GM23338 (cell line): ENCODE results near the gene LYZL2. TPM values are rescaled to one million over a fixed set of nuclear protein-coding genes. Genes with fewer than 3 reads are reported as not detected.

ENCODE experiments used
- ATAC-seq: fragments of 200-7000 bp; cut with Tn5 transposase; 3 replicates; pipeline ENCODE4 v1.9.1; 2020
- DNase-seq: peaks from one replicate; pipeline ENCODE4 v3.0.0-alpha.2; 2015; ENCODE audit warnings: low spot score
- H2AFZ ChIP-seq: fragments of 200-600 bp; sonication (generic); 2 replicates; pipeline ENCODE4 v1.8.0; 2016; ENCODE audit warnings: antibody characterized with exemption, mild to moderate bottlenecking, moderate library complexity
- H3F3A ChIP-seq: fragments of 200-600 bp; sonication (generic); replicated peaks from 2 replicates; pipeline ENCODE4 v1.8.0; 2017; ENCODE audit warnings: antibody characterized with exemption, mixed run types, low read depth
- H3K27ac ChIP-seq: fragments of 200-600 bp; sonication (generic); 2 replicates; pipeline ENCODE4 v1.6.1; 2016; ENCODE audit warnings: low read depth
- H3K27me3 ChIP-seq: fragments of 200-600 bp; sonication (generic); 2 replicates; pipeline ENCODE4 v1.8.0; 2016; ENCODE audit warnings: mild to moderate bottlenecking, mixed run types, moderate library complexity; ENCODE audit not compliant: insufficient read depth
- H3K36me3 ChIP-seq: fragments of 200-600 bp; sonication (generic); 2 replicates; pipeline ENCODE4 v1.8.0; 2016; ENCODE audit warnings: mild to moderate bottlenecking; ENCODE audit not compliant: insufficient read depth
- H3K4me1 ChIP-seq: fragments of 200-600 bp; sonication (generic); 2 replicates; pipeline ENCODE4 v1.8.0; 2016; ENCODE audit warnings: mild to moderate bottlenecking, moderate library complexity; ENCODE audit not compliant: insufficient read depth
- H3K4me2 ChIP-seq: fragments of 200-600 bp; sonication (generic); 2 replicates; pipeline ENCODE4 v1.7.1; 2017; ENCODE audit warnings: mixed run types
- H3K4me3 ChIP-seq: fragments of 200-600 bp; sonication (generic); 2 replicates; pipeline ENCODE4 v1.6.1; 2016; ENCODE audit warnings: mixed run types
- H3K79me2 ChIP-seq: fragments of 200-600 bp; sonication (generic); replicated peaks from 2 replicates; pipeline ENCODE4 v1.8.0; 2017; ENCODE audit warnings: mild to moderate bottlenecking; ENCODE audit not compliant: insufficient read depth
- H3K9me2 ChIP-seq: fragments of 200-600 bp; sonication (generic); 2 replicates; pipeline ENCODE4 v1.8.0; 2017; ENCODE audit not compliant: insufficient read depth
- H4K20me1 ChIP-seq: fragments of 200-600 bp; sonication (generic); replicated peaks from 2 replicates; pipeline ENCODE4 v1.8.0; 2017; ENCODE audit warnings: mild to moderate bottlenecking; ENCODE audit not compliant: insufficient read depth
- H3K27ac Mint-ChIP-seq: 2 replicates; pipeline ENCODE4 v1.8.0; 2020; ENCODE audit warnings: inconsistent platforms, mild to moderate bottlenecking, moderate library complexity, mixed read lengths
- H3K27me3 Mint-ChIP-seq: 3 replicates; pipeline ENCODE4 v1.8.0; 2022; ENCODE audit warnings: low read depth, mild to moderate bottlenecking, moderate library complexity, mixed read lengths, inconsistent platforms; ENCODE audit not compliant: insufficient read depth, poor library complexity
- H3K36me3 Mint-ChIP-seq: 3 replicates; pipeline ENCODE4 v1.8.0; 2021; ENCODE audit warnings: low read depth, mild to moderate bottlenecking, inconsistent platforms, moderate library complexity, mixed read lengths
- H3K4me1 Mint-ChIP-seq: 3 replicates; pipeline ENCODE4 v1.8.0; 2020; ENCODE audit warnings: mild to moderate bottlenecking, inconsistent platforms, mixed read lengths
- H3K4me3 Mint-ChIP-seq: 3 replicates; pipeline ENCODE4 v1.8.0; 2021; ENCODE audit warnings: moderate library complexity, mild to moderate bottlenecking, inconsistent platforms, mixed read lengths
- H3K9me3 Mint-ChIP-seq: 3 replicates; pipeline ENCODE4 v1.8.0; 2020; ENCODE audit warnings: moderate library complexity, mild to moderate bottlenecking, inconsistent platforms, mixed read lengths
- CREB1 ChIP-seq: fragments of 250-450 bp; sonication (Bioruptor Pico); IDR thresholded peaks from 2 replicates; pipeline ENCODE4 v1.5.0; 2020; ENCODE audit warnings: low read depth, mild to moderate bottlenecking, moderate library complexity
- CTCF ChIP-seq, 2 experiments: fragments of 200-600 bp in 1 of 2; sonication (generic) in 1 of 2; conservative IDR thresholded peaks; 2 replicates each; pipeline versions ENCODE4 v1.5.1 to v1.6.1; 2016 to 2017; ENCODE audit warnings: antibody characterized with exemption in 2 of 2, low read depth in 2 of 2, mild to moderate bottlenecking in 2 of 2, moderate library complexity in 1 of 2
- EZH2 ChIP-seq: fragments of 200-600 bp; sonication (generic); IDR thresholded peaks from one replicate; pipeline ENCODE4 v1.8.0; 2017; ENCODE audit warnings: antibody characterized with exemption, mild to moderate bottlenecking, low read depth; ENCODE audit not compliant: unreplicated experiment
- EZH2phosphoT487 ChIP-seq: fragments of 200-600 bp; sonication (generic); IDR thresholded peaks from one replicate; pipeline ENCODE4 v1.8.1; 2018; ENCODE audit warnings: antibody characterized with exemption; ENCODE audit not compliant: unreplicated experiment
- POLR2AphosphoS5 ChIP-seq: IDR thresholded peaks from 2 replicates; pipeline ENCODE4 v1.6.1; 2016; ENCODE audit warnings: antibody characterized with exemption, low read depth
- ZNF114 ChIP-seq: fragments of 250-450 bp; sonication (Bioruptor Pico); IDR thresholded peaks from 2 replicates; pipeline ENCODE4 v1.5.0; 2020; ENCODE audit warnings: mild to moderate bottlenecking, moderate library complexity
- ZNF462 ChIP-seq: fragments of 250-450 bp; sonication (Bioruptor Pico); IDR thresholded peaks from 2 replicates; pipeline ENCODE4 v1.5.0; 2020; ENCODE audit warnings: mild to moderate bottlenecking, moderate library complexity
- polyA plus RNA-seq: library from polyadenylated mRNA; unstranded; fragments of >200 nt; fragmentation: Nextera tagmentation; extraction: Ambion mirVana; gene quantifications from 2 replicates; pipeline ENCODE4 v1.2.1, GENCODE V29; 2016
- total RNA-seq: library from RNA; depleted of rRNA; stranded (reverse); fragments of >200 nt; shearing (Covaris generic); gene quantifications from 2 replicates; pipeline ENCODE4 v1.2.3, GENCODE V29; 2014
- TF ChIP-seq, protein P1 (sequence below): IDR thresholded peaks from one replicate; pipeline ENCODE4 v1.6.1; 2018; ENCODE audit warnings: antibody characterized with exemption; ENCODE audit not compliant: unreplicated experiment

Gene LYZL2
- total and polyA plus RNA-seq, 2 experiments from 2014 or later = not detected

GRCh38 chr10:30574432-30574796 lies 55.1 kb downstream of the LYZL2 start (continued):
- TF ChIP-seq, protein P1, sequence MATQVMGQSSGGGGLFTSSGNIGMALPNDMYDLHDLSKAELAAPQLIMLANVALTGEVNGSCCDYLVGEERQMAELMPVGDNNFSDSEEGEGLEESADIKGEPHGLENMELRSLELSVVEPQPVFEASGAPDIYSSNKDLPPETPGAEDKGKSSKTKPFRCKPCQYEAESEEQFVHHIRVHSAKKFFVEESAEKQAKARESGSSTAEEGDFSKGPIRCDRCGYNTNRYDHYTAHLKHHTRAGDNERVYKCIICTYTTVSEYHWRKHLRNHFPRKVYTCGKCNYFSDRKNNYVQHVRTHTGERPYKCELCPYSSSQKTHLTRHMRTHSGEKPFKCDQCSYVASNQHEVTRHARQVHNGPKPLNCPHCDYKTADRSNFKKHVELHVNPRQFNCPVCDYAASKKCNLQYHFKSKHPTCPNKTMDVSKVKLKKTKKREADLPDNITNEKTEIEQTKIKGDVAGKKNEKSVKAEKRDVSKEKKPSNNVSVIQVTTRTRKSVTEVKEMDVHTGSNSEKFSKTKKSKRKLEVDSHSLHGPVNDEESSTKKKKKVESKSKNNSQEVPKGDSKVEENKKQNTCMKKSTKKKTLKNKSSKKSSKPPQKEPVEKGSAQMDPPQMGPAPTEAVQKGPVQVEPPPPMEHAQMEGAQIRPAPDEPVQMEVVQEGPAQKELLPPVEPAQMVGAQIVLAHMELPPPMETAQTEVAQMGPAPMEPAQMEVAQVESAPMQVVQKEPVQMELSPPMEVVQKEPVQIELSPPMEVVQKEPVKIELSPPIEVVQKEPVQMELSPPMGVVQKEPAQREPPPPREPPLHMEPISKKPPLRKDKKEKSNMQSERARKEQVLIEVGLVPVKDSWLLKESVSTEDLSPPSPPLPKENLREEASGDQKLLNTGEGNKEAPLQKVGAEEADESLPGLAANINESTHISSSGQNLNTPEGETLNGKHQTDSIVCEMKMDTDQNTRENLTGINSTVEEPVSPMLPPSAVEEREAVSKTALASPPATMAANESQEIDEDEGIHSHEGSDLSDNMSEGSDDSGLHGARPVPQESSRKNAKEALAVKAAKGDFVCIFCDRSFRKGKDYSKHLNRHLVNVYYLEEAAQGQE = no peak
- TF ChIP-seq CREB1 (CRISPR knock-in tag) (no peak), ZNF114 (CRISPR knock-in tag) (no peak)

DNA sequence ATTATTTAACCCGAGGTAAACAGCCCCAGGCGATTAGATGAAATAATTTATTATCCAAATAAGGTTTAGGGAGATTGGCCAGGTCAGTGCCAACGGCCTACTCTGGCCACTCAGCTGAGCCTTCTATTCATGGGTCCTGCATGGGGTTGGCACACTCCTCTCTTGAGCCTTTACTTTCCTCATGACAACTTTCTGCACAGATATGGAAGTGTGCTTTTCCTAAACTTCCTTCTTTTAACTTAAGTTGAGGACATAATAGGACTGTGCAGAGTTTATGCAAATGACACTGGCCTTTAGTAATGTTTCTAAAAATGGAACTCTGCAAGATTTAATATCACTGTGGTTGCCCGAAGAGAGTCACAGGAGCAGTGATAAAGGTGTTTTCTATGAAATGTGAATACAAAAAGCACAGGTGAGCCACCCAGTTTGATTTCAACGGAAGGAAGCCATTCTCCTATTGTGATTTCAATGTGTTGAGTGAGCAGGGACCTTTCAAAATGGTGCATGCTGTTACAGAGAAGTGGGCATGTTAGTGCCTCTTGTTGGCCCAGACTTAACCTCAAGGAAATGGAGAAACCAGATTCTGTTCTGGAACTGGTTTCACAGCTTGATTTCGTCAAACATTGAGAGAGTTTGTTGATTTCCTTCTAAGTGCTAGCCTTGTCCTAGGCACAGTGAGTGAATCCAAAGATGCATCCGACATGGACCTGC lies 55.7 kb downstream of the LYZL2 start:
- Histone ChIP-seq H3K4me1 (peaks cover 13% of the 10 kb centered on the region), H3K9me2 (0 out of 2 replicates have a peak, but pooled peaks cover 9% of the 10 kb centered on the region), H3K4me2 (no peak overlapping the region), H2AFZ (0 out of 2 replicates have a peak overlapping the region, but pooled peaks have one; percentile 3), H3K27ac (no peak overlapping the region), H4K20me1 (no peaks in the 10 kb centered on the region), H3K79me2 (no peaks in the 10 kb centered on the region), H3F3A (no peaks in the 10 kb centered on the region), H3K4me3 (no peak overlapping the region), H3K36me3 (no peaks in the 10 kb centered on the region), H3K27me3 (no peaks in the 10 kb centered on the region)
- H3K36me3 Mint-ChIP-seq = no peaks in the 10 kb centered on the region
- no peaks in the 10 kb centered on the region for H3K9me3 Mint-ChIP-seq
- no peaks in the 10 kb centered on the region for H3K27me3 Mint-ChIP-seq
- DNase-seq (no peak), ATAC-seq (no peak)
- peaks cover 15% of the 10 kb centered on the region for H3K4me1 Mint-ChIP-seq
- H3K4me3 Mint-ChIP-seq = no peak overlapping the region
- H3K27ac Mint-ChIP-seq = no peak overlapping the region
- TF ChIP-seq EZH2phosphoT487 (no peak), CTCF (conservative IDR thresholded peaks at IDR 0.05; ENCODE audit: low read depth in 2 of 2) (no peak), POLR2AphosphoS5 (no peak), ZNF114 (CRISPR knock-in tag) (no peak), EZH2 (no peak), CREB1 (CRISPR knock-in tag) (no peak), ZNF462 (CRISPR knock-in tag) (no peak)
- TF ChIP-seq, protein P1 = no peak
